NOMO-1 treated with dmso at 0.1 percent for 144 hours (cell line): Measurements from ENCODE around the gene FEN1.

Experiments used
- DNase-seq: peaks from one replicate; lab custom pipeline; 2025; ENCODE audit not compliant: unreplicated experiment; lab: John Stamatoyannopoulos, UW

Gene FEN1

GRCh38 chr11:61838501-61838900 is 45.8 kb downstream of the FEN1 start:
- no peak for DNase-seq

- DNase-seq, result no peak
These were observed 46.2 kb downstream of the FEN1 start for GRCh38 chr11:61838921-61839320.

- DNase-seq, result no peak
These were observed 47.0 kb downstream of the FEN1 start for GRCh38 chr11:61839742-61840141.

- no peak for DNase-seq
These were observed 47.7 kb downstream of the FEN1 start for GRCh38 chr11:61840371-61840770.

- no peak for DNase-seq
These were observed 49.2 kb downstream of the FEN1 start for GRCh38 chr11:61841636-61842527.

- DNase-seq, result no peak
These were observed 49.8 kb downstream of the FEN1 start for GRCh38 chr11:61842528-61842820.

GRCh38 chr11:61844909-61845565 is 52.3 kb downstream of the FEN1 start:
- no peak for DNase-seq

GRCh38 chr11:61846362-61847020 is 53.8 kb downstream of the FEN1 start:
- DNase-seq, result no peak
